ENCODE measurements around the gene DOCK2.

DOCK2 gene

DNA sequence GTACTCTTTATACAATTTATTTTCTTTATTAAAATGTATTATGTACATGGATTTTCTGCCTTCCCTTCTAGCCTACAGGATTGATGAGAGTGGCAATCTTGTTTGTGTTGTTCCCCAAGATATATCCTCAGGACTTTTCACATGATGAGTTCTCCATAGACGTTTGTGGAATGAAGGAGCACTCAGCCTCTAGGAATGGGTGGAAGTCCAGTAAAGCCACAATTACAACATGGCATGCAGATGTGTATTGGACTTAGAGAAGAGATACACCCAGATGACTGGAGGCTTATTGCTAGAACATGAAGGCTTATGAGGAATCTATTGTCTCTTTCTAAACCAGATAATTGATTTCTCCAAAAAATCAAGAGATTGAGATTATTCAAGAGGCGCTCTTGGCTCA lies 8.2 kb upstream of the DOCK2 start:
- no peak for TF ChIP-seq CTCF (conservative IDR thresholded peaks at IDR 0.05; ENCODE audit: low read length)
- H3K4me3 ChIP-seq (ENCODE audit: low read length), result no peak overlapping the region
- DNase-seq (ENCODE audit: low read depth), result peak; percentile 95

GRCh38 chr5:169629847-169630548 lies 7.1 kb upstream of the DOCK2 start:
- TF ChIP-seq CTCF (conservative IDR thresholded peaks at IDR 0.05; ENCODE audit: low read length), result 0 out of 2 replicates have a peak, but pooled peaks have one; percentile 3
- peak; percentile 90 for DNase-seq (ENCODE audit: low read depth)

DNA sequence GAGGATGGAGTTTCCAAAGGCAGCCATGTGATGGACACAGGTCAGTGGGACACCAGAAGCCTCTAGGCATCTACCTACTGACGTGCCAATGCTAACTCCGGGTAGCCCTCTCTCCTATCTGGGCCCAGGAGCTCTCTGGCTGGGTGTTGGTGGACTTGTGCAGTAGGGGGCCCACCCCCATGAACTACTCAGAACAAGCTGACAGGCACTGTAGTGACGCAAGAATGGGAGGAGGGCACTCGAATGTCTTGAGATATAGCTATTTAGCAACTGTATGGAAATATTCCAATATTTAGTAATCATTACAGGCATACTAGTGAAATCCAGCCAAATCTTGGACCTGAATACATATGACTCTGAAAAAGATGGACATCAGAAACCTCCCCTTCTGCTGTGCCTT lies 5.7 kb upstream of the DOCK2 start:
- no peak overlapping the region for H3K4me3 ChIP-seq (ENCODE audit: low read length)
- peak; percentile 90 for DNase-seq (ENCODE audit: low read depth)
- no peak for TF ChIP-seq CTCF (conservative IDR thresholded peaks at IDR 0.05; ENCODE audit: low read length)

More at GRCh38 chr5:169629847-169630548, 7.1 kb upstream of the DOCK2 start:
- no peak overlapping the region for H3K4me3 ChIP-seq (ENCODE audit: low read length)

- DNase-seq (ENCODE audit: low read depth), result no peak
- no peak for TF ChIP-seq CTCF (conservative IDR thresholded peaks at IDR 0.05; ENCODE audit: low read length)
- no peak overlapping the region for H3K4me3 ChIP-seq (ENCODE audit: low read length)
These were observed 4.1 kb upstream of the DOCK2 start for GRCh38 chr5:169632946-169633345.

DNA sequence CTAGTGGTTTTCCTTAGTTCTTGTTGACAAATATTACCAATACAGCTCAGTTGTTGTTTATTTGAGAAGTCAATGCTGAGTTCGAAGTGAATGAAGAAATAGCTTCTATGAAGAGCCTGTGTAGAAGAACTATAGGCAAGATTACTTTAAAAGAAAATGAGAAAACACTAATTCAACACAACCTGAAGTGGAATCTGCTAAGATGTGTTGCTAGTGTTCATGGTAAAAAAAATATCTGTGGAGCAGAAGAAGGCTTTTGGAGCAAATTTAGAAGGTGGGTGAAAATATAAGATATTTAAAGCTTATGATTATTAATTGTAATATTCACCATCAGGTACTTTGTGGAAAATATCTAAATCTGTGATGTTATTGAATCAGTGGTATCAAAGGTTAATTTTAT lies 2.5 kb upstream of the DOCK2 start:
- DNase-seq (ENCODE audit: low read depth), result no peak
- TF ChIP-seq CTCF (conservative IDR thresholded peaks at IDR 0.05; ENCODE audit: low read length), result no peak
- no peak overlapping the region for H3K4me3 ChIP-seq (ENCODE audit: low read length)

DNA sequence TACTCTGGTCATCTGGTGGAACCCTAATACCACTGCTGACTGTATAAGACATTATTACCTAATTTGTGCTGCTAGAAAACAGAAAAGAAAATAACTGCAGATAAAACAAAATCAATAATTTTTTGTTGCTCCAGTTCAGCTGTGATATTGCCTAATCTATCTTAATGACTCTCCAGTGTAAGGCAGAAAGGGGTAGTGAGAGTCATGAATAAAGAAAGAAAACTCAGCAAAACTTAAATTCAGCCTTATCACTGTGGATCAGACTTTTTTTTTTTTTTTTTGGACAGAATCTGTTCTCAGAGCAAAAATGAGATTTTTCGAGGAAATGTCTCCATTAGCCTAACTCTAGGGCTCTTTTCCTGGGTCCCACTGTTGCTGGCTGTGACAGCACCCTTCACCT lies 1.1 kb upstream of the DOCK2 start:
- TF ChIP-seq CTCF (conservative IDR thresholded peaks at IDR 0.05; ENCODE audit: low read length), result no peak
- no peak overlapping the region for H3K4me3 ChIP-seq (ENCODE audit: low read length)
- DNase-seq (ENCODE audit: low read depth), result no peak

DNA sequence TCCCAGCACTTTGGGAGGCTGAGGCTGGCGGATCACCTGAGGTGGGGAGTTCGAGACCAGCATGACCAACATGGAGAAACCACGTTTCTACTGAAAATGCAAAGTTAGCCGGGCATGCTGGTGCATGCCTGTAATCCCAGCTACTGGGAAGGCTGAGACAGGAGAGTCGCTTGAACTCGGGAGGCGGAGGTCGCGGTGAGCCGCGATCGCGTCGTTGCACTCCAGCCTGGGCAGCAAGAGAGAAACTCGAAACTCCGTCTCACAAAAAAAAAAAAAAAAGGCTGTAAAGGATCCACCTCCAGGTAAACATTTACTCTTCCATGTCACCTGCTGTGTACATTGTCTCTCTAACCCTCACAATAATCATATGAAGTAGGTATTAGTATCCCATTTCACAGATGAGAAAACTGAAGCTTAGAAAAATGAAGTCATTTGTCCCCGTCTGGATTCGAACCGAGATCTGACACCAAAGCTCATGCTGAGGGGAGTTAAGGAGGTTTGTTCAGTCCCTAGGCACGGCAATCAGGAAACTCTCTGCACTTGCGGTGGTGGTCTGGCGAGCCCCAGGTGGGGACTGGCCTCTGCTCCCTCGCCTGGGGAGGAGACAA lies 494 bp upstream of the DOCK2 start:
- DNase-seq (ENCODE audit: low read depth), result no peak
- H3K4me3 ChIP-seq (ENCODE audit: low read length), result peak overlapping the region; percentile 32
- TF ChIP-seq CTCF (conservative IDR thresholded peaks at IDR 0.05; ENCODE audit: low read length), result no peak

Data from AG10803 (cell line).